GM12875 (cell line): ENCODE data around the gene ZBTB33.

Source experiments
- H3K4me3 ChIP-seq: one replicate; pipeline ENCODE4 v1.5.1; 2011; ENCODE audit warnings: low read depth, low read length, control low read depth
- CTCF ChIP-seq: IDR thresholded peaks from 2 replicates; pipeline ENCODE4 v1.5.1; 2011; ENCODE audit warnings: low read depth, mild to moderate bottlenecking, control low read depth, inconsistent platforms, low read length, moderate library complexity, borderline replicate concordance; ENCODE audit not compliant: insufficient read depth

Gene ZBTB33

GRCh38 chrX:120250522-120251271 is at the start of gene ZBTB33:
Gene ZBTB33 (plus strand): TSS chrX:120250812. CDS start chrX:120253416, 2,604 bp downstream.
- H3K4me3 ChIP-seq = peak within 1 kb of the TSS; percentile 82
- peak; percentile 67 for TF ChIP-seq CTCF

GRCh38 chrX:120200851-120201250 is 49.8 kb upstream of the ZBTB33 start:
- no peak for TF ChIP-seq CTCF
- H3K4me3 ChIP-seq = no peak overlapping the region

- no peak for TF ChIP-seq CTCF
- H3K4me3 ChIP-seq = no peak overlapping the region
Observed at GRCh38 chrX:120205816-120206753, 44.5 kb upstream of the ZBTB33 start.

GRCh38 chrX:120207009-120207605 is 43.5 kb upstream of the ZBTB33 start:
- no peak for TF ChIP-seq CTCF
- H3K4me3 ChIP-seq = no peak overlapping the region

- TF ChIP-seq CTCF = peak; percentile 86
- no peak overlapping the region for H3K4me3 ChIP-seq
Observed at GRCh38 chrX:120213438-120214265, 37.0 kb upstream of the ZBTB33 start.

- H3K4me3 ChIP-seq = no peak overlapping the region
- TF ChIP-seq CTCF = no peak
Observed at GRCh38 chrX:120223374-120223773, 27.2 kb upstream of the ZBTB33 start.
